H9 (cell line): ENCODE measurements around the gene F13A1. TPM values are rescaled to one million over a fixed set of nuclear protein-coding genes. Genes with fewer than 3 reads are reported as not detected.

Source experiments
- DNase-seq: peaks from one replicate; pipeline ENCODE4 v3.0.0-alpha.2; 2017
- H2AFZ ChIP-seq: one replicate; pipeline ENCODE4 v1.6.1; 2013; ENCODE audit warnings: mild to moderate bottlenecking, low read length, control low read depth, moderate library complexity
- H2AK5ac ChIP-seq: 2 replicates; pipeline ENCODE4 v1.6.1; 2013; ENCODE audit warnings: low read length, control low read depth, mixed read lengths; ENCODE audit not compliant: insufficient read length
- H2BK120ac ChIP-seq: one replicate; pipeline ENCODE4 v1.6.1; 2013; ENCODE audit warnings: low read depth, mild to moderate bottlenecking, low read length, control low read depth, inconsistent platforms; ENCODE audit not compliant: poor library complexity, severe bottlenecking
- H2BK12ac ChIP-seq: 2 replicates; pipeline ENCODE4 v1.6.1; 2013; ENCODE audit warnings: low read length, control low read depth, mixed read lengths, low read depth; ENCODE audit not compliant: insufficient read length
- H2BK15ac ChIP-seq: 2 replicates; pipeline ENCODE4 v1.6.1; 2013; ENCODE audit warnings: low read depth, low read length, control low read depth
- H2BK20ac ChIP-seq: one replicate; pipeline ENCODE4 v1.6.1; 2013; ENCODE audit warnings: low read depth, mild to moderate bottlenecking, low read length, control low read depth, inconsistent platforms; ENCODE audit not compliant: poor library complexity, severe bottlenecking
- H2BK5ac ChIP-seq: 2 replicates; pipeline ENCODE4 v1.6.1; 2013; ENCODE audit warnings: low read length, control low read depth, mixed read lengths; ENCODE audit not compliant: insufficient read length
- H3K14ac ChIP-seq: 2 replicates; pipeline ENCODE4 v1.6.1; 2013; ENCODE audit warnings: low read length, control low read depth; ENCODE audit not compliant: insufficient read depth
- H3K18ac ChIP-seq: 2 replicates; pipeline ENCODE4 v1.6.1; 2013; ENCODE audit warnings: low read depth, mild to moderate bottlenecking, mixed read lengths, low read length, control low read depth; ENCODE audit not compliant: insufficient read length
- H3K23ac ChIP-seq: 2 replicates; pipeline ENCODE4 v1.6.1; 2013; ENCODE audit warnings: low read length, control low read depth, mixed read lengths, low read depth; ENCODE audit not compliant: insufficient read length
- H3K23me2 ChIP-seq: 2 replicates; pipeline ENCODE4 v1.6.1; 2013; ENCODE audit warnings: low read depth, mild to moderate bottlenecking, mixed read lengths, low read length, control low read depth; ENCODE audit not compliant: insufficient read length, poor library complexity, severe bottlenecking
- H3K27ac ChIP-seq: 2 replicates; pipeline ENCODE4 v1.5.1; 2013; ENCODE audit warnings: low read length, control low read depth, mixed read lengths, low read depth; ENCODE audit not compliant: insufficient read length
- H3K27me3 ChIP-seq: 2 replicates; pipeline ENCODE4 v1.6.1; 2013; ENCODE audit warnings: low read length, control low read depth, inconsistent platforms; ENCODE audit not compliant: insufficient read depth
- H3K4ac ChIP-seq: 2 replicates; pipeline ENCODE4 v1.6.1; 2013; ENCODE audit warnings: low read depth, mild to moderate bottlenecking, control low read depth, inconsistent platforms, low read length, moderate library complexity
- H3K4me1 ChIP-seq: 2 replicates; pipeline ENCODE4 v1.6.1; 2013; ENCODE audit warnings: low read length, control low read depth, inconsistent platforms; ENCODE audit not compliant: insufficient read depth
- H3K4me2 ChIP-seq: 2 replicates; pipeline ENCODE4 v1.6.1; 2013; ENCODE audit warnings: low read length, control low read depth, mixed read lengths; ENCODE audit not compliant: insufficient read length, insufficient read depth
- H3K56ac ChIP-seq: 2 replicates; pipeline ENCODE4 v1.6.1; 2013; ENCODE audit warnings: low read depth, mild to moderate bottlenecking, mixed read lengths, low read length, control low read depth; ENCODE audit not compliant: insufficient read length
- H3K79me1 ChIP-seq: 2 replicates; pipeline ENCODE4 v1.6.1; 2013; ENCODE audit warnings: low read depth, mild to moderate bottlenecking, moderate library complexity, low read length, control low read depth, inconsistent platforms; ENCODE audit not compliant: insufficient read depth, poor library complexity, severe bottlenecking
- H3K79me2 ChIP-seq: 2 replicates; pipeline ENCODE4 v1.6.1; 2013; ENCODE audit warnings: low read length, control low read depth, inconsistent platforms; ENCODE audit not compliant: insufficient read depth
- H3K9ac ChIP-seq: 2 replicates; pipeline ENCODE4 v1.6.1; 2013; ENCODE audit warnings: low read length, control low read depth, mixed read lengths; ENCODE audit not compliant: insufficient read length; ENCODE audit errors: extremely low read depth
- H3K9me3 ChIP-seq: one replicate; pipeline ENCODE4 v1.6.1; 2013; ENCODE audit warnings: low read depth, low read length, inconsistent platforms; ENCODE audit not compliant: control insufficient read depth
- H3T11ph ChIP-seq: one replicate; pipeline ENCODE4 v1.6.1; 2013; ENCODE audit warnings: mild to moderate bottlenecking, low read length, control low read depth, inconsistent platforms
- H4K20me1 ChIP-seq: one replicate; pipeline ENCODE4 v1.6.1; 2013; ENCODE audit not compliant: control insufficient read depth, insufficient read length, insufficient read depth
- H4K5ac ChIP-seq: 2 replicates; pipeline ENCODE4 v1.6.1; 2013; ENCODE audit warnings: low read depth, mild to moderate bottlenecking, mixed read lengths, low read length, control low read depth; ENCODE audit not compliant: insufficient read length
- H4K8ac ChIP-seq: replicated peaks from 2 replicates; pipeline ENCODE4 v1.6.1; 2013; ENCODE audit warnings: low read length, control low read depth, mixed read lengths, low read depth; ENCODE audit not compliant: insufficient read length
- H4K91ac ChIP-seq: 2 replicates; pipeline ENCODE4 v1.6.1; 2013; ENCODE audit warnings: low read depth, mild to moderate bottlenecking, moderate library complexity, mixed read lengths, low read length, control low read depth; ENCODE audit not compliant: insufficient read length
- H3K27ac Mint-ChIP-seq, 3 experiments: 2 replicates in 2 of 3; 3 replicates in 1 of 3; pipeline ENCODE4 v1.8.0; 2020 to 2021; ENCODE audit warnings: mixed read lengths in 3 of 3, mild to moderate bottlenecking in 1 of 3, moderate library complexity in 1 of 3
- H3K27me3 Mint-ChIP-seq: 2 replicates; pipeline ENCODE4 v1.8.0; 2021; ENCODE audit warnings: low read depth, mild to moderate bottlenecking, moderate library complexity, mixed read lengths
- H3K36me3 Mint-ChIP-seq, 3 experiments: 2 replicates in 2 of 3; 3 replicates in 1 of 3; pipeline ENCODE4 v1.8.0; 2020 to 2021; ENCODE audit warnings: low read depth in 3 of 3, mixed read lengths in 3 of 3; ENCODE audit not compliant: insufficient read depth in 1 of 3
- H3K4me1 Mint-ChIP-seq, 2 experiments: 2 replicates each; pipeline ENCODE4 v1.8.0; 2020; ENCODE audit warnings: mixed read lengths in 2 of 2
- H3K4me3 Mint-ChIP-seq, 2 experiments: 2 replicates in 1 of 2; 3 replicates in 1 of 2; pipeline ENCODE4 v1.8.0; 2020 to 2021; ENCODE audit warnings: mild to moderate bottlenecking in 2 of 2, mixed read lengths in 2 of 2, moderate library complexity in 1 of 2
- H3K9me3 Mint-ChIP-seq, 2 experiments: 2 replicates in 1 of 2; 3 replicates in 1 of 2; pipeline ENCODE4 v1.8.0; 2020; ENCODE audit warnings: mild to moderate bottlenecking in 2 of 2, mixed read lengths in 2 of 2, moderate library complexity in 1 of 2
- CTCF ChIP-seq: fragments of 200-600 bp; sonication (generic); conservative IDR thresholded peaks from 3 replicates; pipeline ENCODE4 v1.8.0; 2021; ENCODE audit warnings: antibody characterized with exemption, mild to moderate bottlenecking
- WGBS: extraction: QIAGEN DNeasy Blood & Tissue Kit; methylation state at CpG from one replicate; pipeline ENCODE4 v1.1.7; 2013; ENCODE audit warnings: missing lambda C conversion rate, low lambda C conversion rate, mixed read lengths; ENCODE audit not compliant: insufficient read length; ENCODE audit errors: extremely low coverage; 5-methylcytosine and 5-hydroxymethylcytosine counted together
- total RNA-seq: library from RNA; stranded (reverse); gene quantifications from 2 replicates; pipeline ENCODE4 v1.2.1, GENCODE V29; 2021

The F13A1 gene
- total RNA-seq, 1 experiment from 2014 or later = 0.15 TPM

DNA sequence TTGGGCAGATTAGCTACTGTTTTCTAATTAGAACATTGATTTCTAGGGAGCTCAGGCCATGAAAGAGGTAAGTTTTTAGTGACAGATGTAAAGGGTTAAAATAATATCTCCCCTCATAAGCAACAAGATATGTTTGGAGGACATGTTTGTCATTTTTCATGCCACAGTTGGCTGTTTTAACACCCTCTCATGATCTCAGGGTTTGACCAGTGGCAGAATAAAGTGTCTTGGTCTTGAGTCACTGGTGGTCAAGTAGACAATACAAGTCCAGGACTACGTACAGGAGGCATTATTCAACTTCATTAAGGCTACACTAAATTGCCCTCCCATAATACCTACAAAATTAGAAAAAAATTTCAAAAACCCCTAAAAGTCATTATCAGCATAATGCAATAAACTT is 92.6 kb downstream of the F13A1 start:
- H2AFZ ChIP-seq = no peak overlapping the region
- no peak for DNase-seq
- H3K27me3 ChIP-seq = no peaks in the 10 kb centered on the region
- H3K18ac ChIP-seq = no peak overlapping the region
- no peaks in the 10 kb centered on the region for H3K9me3 ChIP-seq
- Mint-ChIP-seq H3K4me1 (peaks cover 14 to 24% of the 10 kb centered on the region in 2 experiments), H3K4me3 (no peak overlapping the region), H3K27ac (no peak overlapping the region), H3K9me3 (peaks cover 0 to 2% of the 10 kb centered on the region in 2 experiments; a peak in 2 of 5 replicates), H3K27me3 (no peaks in the 10 kb centered on the region; the same call in 1 of the 2 replicates), H3K36me3 (no peaks in the 10 kb centered on the region)
- H3T11ph ChIP-seq = no peak overlapping the region
- H2BK120ac ChIP-seq = no peak overlapping the region
- no peak overlapping the region for H3K27ac ChIP-seq
- no peaks in the 10 kb centered on the region for H4K20me1 ChIP-seq
- H4K91ac ChIP-seq = no peak overlapping the region
- no peak overlapping the region for H2BK12ac ChIP-seq
- WGBS = no CpG with 5 or more reads among the region's 1 CpG
- H2BK20ac ChIP-seq = no peak overlapping the region
- no peaks in the 10 kb centered on the region for H3K79me1 ChIP-seq
- TF ChIP-seq CTCF = no peak
- no peak overlapping the region for H3K4ac ChIP-seq
- H3K4me2 ChIP-seq = no peak overlapping the region
- no peak overlapping the region for H2BK15ac ChIP-seq
- H3K9ac ChIP-seq = no peak overlapping the region
- no peak overlapping the region for H4K5ac ChIP-seq
- no peak overlapping the region for H3K14ac ChIP-seq
- H2AK5ac ChIP-seq = no peak overlapping the region
- no peak overlapping the region for H4K8ac ChIP-seq
- H3K23ac ChIP-seq = no peak overlapping the region
- H3K4me1 ChIP-seq = peaks cover 2% of the 10 kb centered on the region; the same call in 1 of the 2 replicates
- no peaks in the 10 kb centered on the region for H3K23me2 ChIP-seq
- H3K56ac ChIP-seq = no peak overlapping the region
- no peak overlapping the region for H2BK5ac ChIP-seq
- no peaks in the 10 kb centered on the region for H3K79me2 ChIP-seq
